CD4-positive, alpha-beta T cell treated with Interleukin-2 at 100 ng/mL for 4 hours (primary cell): Measurements from ENCODE around the gene MAST4.
"Not testable (repeated sequence)": the region's sequence is repeated elsewhere in the genome, so short reads cannot be mapped to it uniquely, and the experiment has no call there.

Experiments
- DNase-seq: peaks from one replicate; pipeline ENCODE4 v3.0.0-alpha.2; 2020; ENCODE audit warnings: low spot score

The MAST4 gene

GRCh38 chr5:67163863-67164595, 567.8 kb downstream of the MAST4 start:
- DNase-seq: no peak

- no peak for DNase-seq
Observed at GRCh38 chr5:67164856-67165525, 568.8 kb downstream of the MAST4 start.

- DNase-seq: peak; percentile 90
Observed at GRCh38 chr5:67165526-67166459, 569.6 kb downstream of the MAST4 start.

GRCh38 chr5:67166460-67167285, 570.5 kb downstream of the MAST4 start:
- peak; percentile 88 for DNase-seq

GRCh38 chr5:67168069-67168468, 571.9 kb downstream of the MAST4 start:
- no peak for DNase-seq

- no peak for DNase-seq
Observed at GRCh38 chr5:67170767-67171166, 574.6 kb downstream of the MAST4 start.

- not testable (repeated sequence) for DNase-seq
Observed at GRCh38 chr5:67173351-67173750, 577.2 kb downstream of the MAST4 start.

GRCh38 chr5:67173959-67174358, 577.8 kb downstream of the MAST4 start:
- no peak for DNase-seq

GRCh38 chr5:67176936-67177335, 580.7 kb downstream of the MAST4 start:
- DNase-seq: no peak

- DNase-seq: no peak
Observed at GRCh38 chr5:67178085-67178484, 581.9 kb downstream of the MAST4 start.

GRCh38 chr5:67178966-67179365, 582.8 kb downstream of the MAST4 start:
- no peak for DNase-seq

GRCh38 chr5:67179697-67180361, 583.6 kb downstream of the MAST4 start:
- DNase-seq: no peak

- DNase-seq: peak; percentile 45
Observed at GRCh38 chr5:67181648-67182221, 585.5 kb downstream of the MAST4 start.

GRCh38 chr5:67182301-67182790, 586.2 kb downstream of the MAST4 start:
- DNase-seq: no peak

GRCh38 chr5:67183859-67184258, 587.7 kb downstream of the MAST4 start:
- no peak for DNase-seq

GRCh38 chr5:67187006-67187715, 591.0 kb downstream of the MAST4 start:
- no peak for DNase-seq

- no peak for DNase-seq
Observed at GRCh38 chr5:67188274-67189078, 592.3 kb downstream of the MAST4 start.

GRCh38 chr5:67189079-67189354, 592.8 kb downstream of the MAST4 start:
- no peak for DNase-seq

GRCh38 chr5:67189931-67190330, 593.7 kb downstream of the MAST4 start:
- DNase-seq: no peak
